ENCODE data around the gene TGFBR3. TPM values are rescaled to one million over a fixed set of nuclear protein-coding genes. Genes with fewer than 3 reads are reported as not detected.
A peak's percentile ranks its signal among the peaks of the same experiment; 100 is the strongest.

The TGFBR3 gene
- 0.42 and 0.68 TPM in 2 replicates for polyA plus RNA-seq (2014; cell fraction: cytosol; rRNA removed)
- polyA plus RNA-seq (2014; cell fraction: nucleus; rRNA removed), result 0.62 and 0.70 TPM in 2 replicates

DNA sequence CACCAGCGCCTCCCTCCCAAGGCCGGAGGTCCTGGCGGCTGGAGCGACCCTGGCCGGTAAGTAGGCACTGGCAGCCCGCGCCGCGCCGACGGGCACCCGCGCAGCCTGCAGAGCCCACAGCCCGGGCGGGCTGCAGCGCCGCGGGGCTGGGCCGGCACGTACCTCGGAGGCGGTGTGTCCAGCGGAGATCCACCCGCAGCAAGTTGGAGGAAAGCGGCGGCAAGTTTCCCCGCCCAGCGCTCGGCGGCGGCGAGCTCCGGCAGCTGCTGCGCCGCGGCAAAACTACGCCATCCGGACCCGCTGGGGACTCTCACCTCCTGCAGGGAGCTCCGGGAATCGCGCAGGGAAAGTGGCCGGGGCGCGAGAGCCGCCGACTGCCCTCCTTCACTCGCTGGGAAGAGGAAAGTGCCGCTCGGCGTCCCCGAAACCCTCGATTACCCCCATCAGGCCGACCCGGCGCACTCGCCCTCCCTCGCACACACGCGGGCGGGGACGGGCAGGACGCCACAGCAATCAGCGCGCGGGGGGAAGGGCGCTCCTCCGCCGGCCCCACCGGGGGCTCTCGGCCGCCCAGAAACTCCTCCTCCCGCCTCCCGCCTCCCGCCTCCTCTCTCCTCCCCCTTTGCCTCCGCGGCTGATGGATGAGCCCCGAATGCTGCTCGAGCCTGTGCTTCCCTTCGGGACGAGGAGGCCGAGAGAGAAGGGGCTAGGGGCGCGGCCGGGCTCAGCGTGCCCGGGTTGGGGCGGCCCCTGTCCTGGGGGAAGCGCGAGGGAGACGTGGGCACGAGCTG lies at the start of gene TGFBR3:
Gene TGFBR3 (minus strand): TSS at position 436 of the 791 bp plus-strand sequence. CDS start 24,620 bp downstream, outside the sequence.
- peak; percentile 70 for DNase-seq (ENCODE audit: low spot score)

GRCh38 chr1:91929250-91929649 lies 43.3 kb upstream of the TGFBR3 start:
- no peak for DNase-seq (ENCODE audit: low spot score)

DNA sequence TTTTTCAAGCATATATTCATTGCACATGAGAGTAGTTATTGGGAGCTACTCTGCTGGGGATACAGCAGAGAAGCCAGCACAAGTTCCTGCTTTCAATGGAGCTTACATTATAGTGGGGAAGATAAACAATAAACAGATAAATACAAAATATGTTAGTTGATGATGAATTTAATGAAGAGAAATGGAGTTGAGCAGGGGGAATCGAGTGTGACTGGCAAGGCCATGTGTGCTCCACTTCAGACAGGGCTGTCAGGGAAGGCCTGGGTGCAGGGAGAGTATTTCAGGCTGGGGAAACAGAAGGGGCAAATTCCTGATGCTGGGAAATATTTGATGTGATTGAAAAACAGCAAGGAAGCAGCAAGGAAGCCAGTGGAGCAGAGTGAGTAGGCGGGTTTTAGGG lies 42.1 kb upstream of the TGFBR3 start:
- DNase-seq (ENCODE audit: low spot score), result no peak

DNA sequence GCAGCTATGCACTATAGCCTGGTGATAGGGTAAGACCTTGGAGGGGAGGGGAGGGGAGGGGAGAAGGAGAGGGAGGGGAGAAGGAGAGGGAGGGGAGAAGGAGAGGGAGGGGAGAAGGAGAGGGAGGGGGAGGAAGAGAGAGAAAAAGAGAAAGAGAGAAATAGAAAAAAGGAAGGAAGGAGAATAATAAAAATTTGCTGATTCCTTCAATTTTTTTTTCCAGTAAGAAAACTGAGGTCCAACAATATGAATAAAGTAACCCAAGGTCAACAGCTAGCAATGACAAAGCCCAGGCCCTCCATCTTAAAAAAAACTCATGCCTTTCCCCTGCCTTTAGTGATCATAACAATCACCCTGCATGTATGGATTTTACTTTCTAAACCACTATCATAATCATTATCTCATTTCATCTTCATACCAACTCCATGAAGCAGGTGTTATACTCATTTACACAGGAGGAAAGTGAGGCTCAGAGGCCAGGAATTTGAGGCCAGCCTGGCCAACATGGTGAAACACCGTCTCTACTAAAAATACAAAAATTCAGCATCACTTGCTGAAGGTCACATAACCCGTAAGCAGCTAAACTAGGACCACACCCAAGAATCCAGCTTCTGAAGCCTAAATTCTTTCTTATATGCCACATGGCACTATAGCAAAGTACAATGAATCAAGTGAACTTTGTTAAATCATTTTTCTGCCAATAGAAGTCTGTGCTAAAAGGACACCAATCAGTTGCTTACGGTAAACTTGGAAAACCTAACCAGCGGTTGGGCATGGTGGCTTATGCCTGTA lies 39.9 kb upstream of the TGFBR3 start:
- no peak for DNase-seq (ENCODE audit: low spot score)

- no peak for DNase-seq (ENCODE audit: low spot score)
These were observed 38.2 kb upstream of the TGFBR3 start for GRCh38 chr1:91924146-91924545.

DNA sequence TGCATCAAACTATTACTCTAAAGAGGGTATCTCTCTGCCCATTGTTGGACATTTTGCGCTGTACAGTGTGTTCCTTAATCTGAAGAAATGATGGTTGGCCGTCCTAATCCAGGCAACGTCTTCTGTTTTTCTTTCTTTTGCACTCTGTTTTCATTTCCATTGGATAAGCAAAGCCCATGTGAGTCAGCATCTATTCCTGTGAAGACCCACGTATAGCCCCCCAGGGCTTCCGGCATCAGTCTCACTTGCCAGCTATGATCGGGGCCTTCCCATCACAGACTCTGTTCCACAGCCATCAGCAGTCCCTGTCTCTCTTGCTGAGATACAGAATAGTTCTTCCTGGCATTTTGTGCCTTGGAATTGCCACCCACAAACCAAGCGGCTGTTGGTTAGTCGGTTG lies 34.0 kb upstream of the TGFBR3 start:
- no peak for DNase-seq (ENCODE audit: low spot score)

DNA sequence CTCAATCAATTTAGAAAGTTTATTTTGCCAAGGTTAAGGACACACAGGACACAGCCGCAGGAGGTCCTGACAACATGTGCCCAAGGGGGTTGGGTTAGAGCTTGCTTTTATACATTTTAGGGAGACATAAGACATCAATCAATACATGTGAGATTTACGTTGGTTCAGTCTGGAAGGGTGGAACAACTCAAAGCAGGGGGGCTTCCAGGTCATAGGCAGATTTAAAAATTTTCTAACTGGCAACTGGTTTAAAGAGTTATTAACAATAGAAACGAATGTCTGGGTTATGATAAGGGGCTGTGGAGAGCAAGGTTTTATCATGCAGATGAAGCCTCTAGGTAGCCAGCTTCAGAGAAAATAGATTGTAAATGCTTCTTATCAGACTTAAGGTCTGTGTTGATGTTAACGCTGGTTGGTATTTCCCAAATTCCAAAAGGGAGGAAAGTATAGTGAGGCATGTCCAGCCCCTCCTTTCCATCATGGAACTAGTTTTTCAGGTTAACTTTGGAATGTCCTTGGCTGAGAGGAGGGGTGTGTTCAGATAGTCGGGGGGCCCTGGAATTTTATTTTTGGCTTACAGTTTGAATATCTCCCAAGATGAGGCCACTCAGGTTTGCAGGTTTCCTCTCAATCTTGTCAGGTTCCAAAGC lies 31.0 kb upstream of the TGFBR3 start:
- DNase-seq (ENCODE audit: low spot score), result no peak

- DNase-seq (ENCODE audit: low spot score), result no peak
These were observed 30.1 kb upstream of the TGFBR3 start for GRCh38 chr1:91916046-91916445.

DNA sequence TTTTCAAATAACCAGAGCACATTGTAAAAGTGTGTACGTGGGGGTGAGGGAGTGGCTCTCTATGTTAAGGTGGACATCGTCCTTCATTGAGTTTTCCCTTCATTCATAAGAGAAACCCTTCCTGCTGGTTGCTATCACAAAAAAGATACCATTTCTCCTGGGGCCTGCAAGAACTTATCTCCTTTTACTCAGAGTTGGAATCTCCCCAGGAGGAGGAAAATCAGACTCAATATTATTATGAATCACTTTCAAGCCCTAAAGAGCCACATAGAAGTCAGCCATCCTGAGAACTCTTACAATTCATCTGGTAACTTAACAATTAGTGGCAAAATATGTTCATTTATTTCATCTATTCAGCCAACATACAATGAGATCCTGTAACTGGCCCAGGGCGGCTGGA lies 27.1 kb upstream of the TGFBR3 start:
- no peak for DNase-seq (ENCODE audit: low spot score)

- DNase-seq (ENCODE audit: low spot score), result no peak
These were observed 26.3 kb upstream of the TGFBR3 start for GRCh38 chr1:91912266-91912665.

DNA sequence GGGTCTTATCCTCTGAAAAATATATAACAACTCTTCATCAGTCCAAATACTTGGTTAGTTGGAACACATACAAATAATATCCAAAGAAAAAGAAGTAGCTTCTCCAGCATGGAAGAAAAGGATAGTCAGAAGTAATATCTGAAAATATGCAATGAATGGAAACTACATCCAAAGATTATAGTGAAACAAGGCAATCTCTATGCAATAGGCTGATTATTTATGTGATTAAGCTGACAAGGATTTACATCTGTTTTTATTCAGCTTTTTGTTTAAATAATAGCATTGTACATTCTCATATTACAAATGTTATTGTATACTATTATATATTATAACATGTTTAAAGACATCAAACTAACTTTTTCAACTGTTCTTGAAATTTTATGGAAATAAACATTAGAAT lies 15.3 kb upstream of the TGFBR3 start:
- DNase-seq (ENCODE audit: low spot score), result no peak

GRCh38 chr1:91900562-91900961 lies 14.6 kb upstream of the TGFBR3 start:
- no peak for DNase-seq (ENCODE audit: low spot score)

DNA sequence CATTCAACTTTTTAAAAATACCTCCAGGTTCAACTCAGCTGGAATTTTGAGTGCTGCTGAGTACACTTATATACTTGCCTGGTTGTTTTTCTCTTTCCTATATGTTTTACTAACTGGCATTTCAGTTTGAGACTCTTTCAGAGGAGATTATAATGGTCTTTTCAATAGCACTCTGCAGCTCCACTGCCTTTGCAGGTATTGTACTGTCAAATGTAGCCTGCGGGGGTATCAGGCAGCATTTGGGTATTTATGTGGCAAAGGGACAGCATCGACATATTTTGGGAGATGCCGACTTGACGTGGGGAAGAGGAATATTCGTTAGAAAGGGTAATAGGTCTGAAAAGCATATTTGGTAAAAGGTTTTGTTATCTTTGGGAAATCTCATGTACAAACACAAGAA lies 11.1 kb upstream of the TGFBR3 start:
- DNase-seq (ENCODE audit: low spot score), result no peak

DNA sequence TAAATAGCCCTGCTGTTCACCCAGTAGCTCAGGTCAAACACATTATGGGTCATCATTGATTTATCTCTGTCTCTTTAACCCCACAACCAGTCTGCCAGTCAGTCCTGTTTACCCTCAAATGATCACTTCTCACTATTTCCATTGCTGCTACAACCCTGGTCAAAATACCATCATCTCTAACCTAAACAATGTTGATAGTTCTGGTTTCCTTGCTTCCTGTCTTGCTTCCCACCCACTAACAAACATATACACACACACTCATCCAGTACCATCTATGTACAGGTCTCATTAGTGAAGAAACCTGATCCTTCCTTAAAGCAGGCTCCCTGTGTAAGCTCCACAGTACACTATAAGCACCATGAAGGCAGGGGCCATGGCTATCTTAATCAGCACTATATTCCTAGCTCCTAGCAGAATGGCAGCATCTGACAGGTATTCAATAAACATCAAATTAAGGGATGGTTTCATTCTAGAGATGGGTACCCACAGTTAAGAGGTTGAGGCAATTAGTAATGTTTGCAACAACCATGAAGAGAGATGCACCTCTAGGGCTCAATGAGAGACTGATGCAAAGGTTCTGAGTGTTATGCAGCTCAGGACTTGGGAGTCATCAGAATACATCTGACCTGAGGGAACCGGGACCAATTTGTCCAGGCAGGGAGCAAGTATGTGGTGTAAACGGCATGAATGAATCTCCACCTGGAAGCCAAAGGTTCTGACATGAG lies 10.0 kb upstream of the TGFBR3 start:
- DNase-seq (ENCODE audit: low spot score), result no peak

- no peak for DNase-seq (ENCODE audit: low spot score)
These were observed 8.2 kb upstream of the TGFBR3 start for GRCh38 chr1:91894036-91894761.

DNA sequence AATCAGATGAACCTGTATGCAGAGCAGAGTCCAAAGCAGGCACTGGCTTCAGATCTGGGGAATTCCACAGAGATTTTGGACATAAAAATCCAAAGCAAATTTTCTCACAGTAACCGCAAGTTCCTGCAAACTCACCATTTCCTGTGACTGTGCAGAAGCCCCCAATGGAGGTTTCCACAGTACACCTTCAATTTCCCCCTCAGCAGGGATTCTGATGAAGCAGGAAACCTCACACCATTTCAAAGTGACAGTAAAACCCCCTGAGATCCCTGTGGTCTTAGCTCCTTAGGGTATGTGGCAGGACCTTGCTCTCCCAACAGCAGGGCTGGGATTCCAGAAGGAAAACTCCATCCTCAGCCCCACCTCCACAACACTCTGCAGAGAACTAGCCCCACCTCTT lies 6.0 kb upstream of the TGFBR3 start:
- DNase-seq (ENCODE audit: low spot score), result no peak

GRCh38 chr1:91891454-91891853 lies 5.5 kb upstream of the TGFBR3 start:
- DNase-seq (ENCODE audit: low spot score), result no peak

DNA sequence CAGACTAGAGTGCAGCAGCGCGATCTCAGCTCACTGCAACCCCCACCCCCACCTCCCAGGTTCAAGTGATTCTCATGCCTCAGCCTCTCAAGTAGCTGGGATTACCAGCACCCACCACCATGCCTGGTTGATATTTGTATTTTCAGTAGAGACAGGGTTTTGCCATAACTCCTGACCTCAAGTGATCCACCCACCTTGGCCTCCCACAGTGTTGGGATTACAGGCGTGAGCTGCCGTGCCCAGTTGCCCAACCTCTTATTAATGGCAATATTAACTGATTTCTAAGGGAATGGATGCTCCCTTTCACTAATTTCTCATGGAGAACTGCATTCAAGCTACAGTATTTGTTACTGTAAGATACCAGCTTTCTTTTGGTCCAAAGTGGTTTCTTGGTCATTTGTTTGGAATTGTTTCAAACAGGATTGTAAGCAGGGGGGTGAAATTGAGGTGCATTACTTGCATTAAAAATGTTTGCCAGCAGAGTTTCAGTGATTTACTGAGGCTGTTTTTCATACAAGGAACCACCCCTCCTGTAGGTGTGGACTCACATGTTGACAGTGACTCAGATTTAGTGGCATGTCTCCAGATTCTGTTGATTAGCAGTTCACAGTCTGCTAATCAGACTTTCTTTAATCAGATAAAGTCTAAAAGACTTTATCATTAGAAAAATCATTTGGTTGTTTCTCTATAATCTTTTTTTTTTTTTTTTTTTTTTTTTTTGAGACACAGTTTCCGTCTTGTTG lies 3.9 kb upstream of the TGFBR3 start:
- no peak for DNase-seq (ENCODE audit: low spot score)

- no peak for DNase-seq (ENCODE audit: low spot score)
These were observed 687 bp downstream of the TGFBR3 start for GRCh38 chr1:91885213-91885715.

Data from SK-N-DZ (cell line).